Fibroblast of lung (primary cell): ENCODE data around the gene MCF2L2. TPM values are rescaled to one million over a fixed set of nuclear protein-coding genes. Genes with fewer than 3 reads are reported as not detected.

Source experiments
- DNase-seq, 2 donors: peaks; one replicate each; pipeline versions ENCODE4 v3.0.0 to v3.0.0-alpha.2; 2010; ENCODE audit warnings: low read depth in 2 of 2
- H2AFZ ChIP-seq: 2 replicates; pipeline ENCODE4 v1.5.1; 2012; ENCODE audit warnings: low read length, control low read depth, inconsistent platforms
- H3K27ac ChIP-seq: 2 replicates; pipeline ENCODE4 v1.5.1; 2011; ENCODE audit warnings: low read length, control low read depth; ENCODE audit not compliant: insufficient read depth
- H3K27me3 ChIP-seq: 2 replicates; pipeline ENCODE4 v1.5.1; 2011; ENCODE audit warnings: mild to moderate bottlenecking, low read length; ENCODE audit not compliant: control insufficient read depth, insufficient read depth
- H3K36me3 ChIP-seq: 2 replicates; pipeline ENCODE4 v1.5.1; 2011; ENCODE audit warnings: low read length; ENCODE audit not compliant: control insufficient read depth, insufficient read depth
- H3K4me1 ChIP-seq: 2 replicates; pipeline ENCODE4 v1.5.1; 2011; ENCODE audit warnings: low read length; ENCODE audit not compliant: control insufficient read depth, insufficient read depth; ENCODE audit errors: extremely low read depth
- H3K4me2 ChIP-seq: 2 replicates; pipeline ENCODE4 v1.5.1; 2011; ENCODE audit warnings: low read length, control low read depth; ENCODE audit not compliant: insufficient read depth; ENCODE audit errors: extremely low read depth
- H3K4me3 ChIP-seq, 4 experiments: fragments of 200-600 bp in 1 of 4; sonication (generic) in 1 of 4; replicated peaks in 1 of 4; 2 replicates each; pipeline ENCODE4 v1.5.1; 2011 to 2016; ENCODE audit warnings: low read length in 4 of 4, low read depth in 3 of 4, mild to moderate bottlenecking in 3 of 4, control low read depth in 2 of 4, inconsistent platforms in 1 of 4, mixed read lengths in 1 of 4; ENCODE audit not compliant: insufficient read depth in 1 of 4; ENCODE audit errors: control extremely low read depth in 1 of 4
- H3K79me2 ChIP-seq: 2 replicates; pipeline ENCODE4 v1.5.1; 2012; ENCODE audit warnings: mild to moderate bottlenecking, low read length, inconsistent platforms; ENCODE audit not compliant: control insufficient read depth, insufficient read depth
- H3K9ac ChIP-seq: 2 replicates; pipeline ENCODE4 v1.5.1; 2011; ENCODE audit warnings: mild to moderate bottlenecking, low read length, control low read depth; ENCODE audit not compliant: insufficient read depth
- H3K9me3 ChIP-seq: 2 replicates; pipeline ENCODE4 v1.5.1; 2012; ENCODE audit warnings: low read depth, low read length; ENCODE audit not compliant: control insufficient read depth, insufficient read depth
- H4K20me1 ChIP-seq: 2 replicates; pipeline ENCODE4 v1.5.1; 2011; ENCODE audit warnings: low read length; ENCODE audit not compliant: control insufficient read depth, insufficient read depth; ENCODE audit errors: extremely low read depth
- CTCF ChIP-seq, 2 donors: IDR thresholded peaks in 1 of 2; conservative IDR thresholded peaks in 1 of 2; 1 replicate in 1 of 2; 2 replicates in 1 of 2; pipeline ENCODE4 v1.5.1; 2011 to 2012; ENCODE audit warnings: low read length in 2 of 2, control low read depth in 1 of 2, inconsistent platforms in 1 of 2, low read depth in 1 of 2, mild to moderate bottlenecking in 1 of 2
- EZH2 ChIP-seq: IDR thresholded peaks from 2 replicates; pipeline ENCODE4 v1.5.1; 2012; ENCODE audit warnings: low read length, control low read depth, mild to moderate bottlenecking; ENCODE audit errors: missing control alignments
- polyA plus RNA-seq, 2 donors: library from polyadenylated mRNA; depleted of rRNA in 1 of 2; stranded (reverse) in 1 of 2; unstranded in 1 of 2; fragments of >200 nt; gene quantifications; 2 replicates each; pipeline ENCODE4 v1.2.1, GENCODE V29; 2011 to 2012; ENCODE audit warnings: missing spikeins in 1 of 2
- total RNA-seq: library from RNA; depleted of rRNA; stranded (reverse); fragments of >200 nt; gene quantifications from 2 replicates; pipeline ENCODE4 v1.2.1, GENCODE V29; 2014

The MCF2L2 gene
- total and polyA plus RNA-seq, 2 donors (not counting 1 experiment from before 2014, with no cell fraction given), result under 0.01 to 0.08 TPM

- no peaks in the 10 kb centered on the region for H3K79me2 ChIP-seq
- no peaks in the 10 kb centered on the region for H3K36me3 ChIP-seq
- H3K9ac ChIP-seq, result no peak overlapping the region
- H3K27ac ChIP-seq, result no peak overlapping the region
- no peak overlapping the region for H3K4me3 ChIP-seq
- H2AFZ ChIP-seq, result no peak overlapping the region
- H4K20me1 ChIP-seq, result no peaks in the 10 kb centered on the region
- no peaks in the 10 kb centered on the region for H3K4me1 ChIP-seq
- DNase-seq, result no peak
- TF ChIP-seq EZH2 (no peak), CTCF (conservative IDR thresholded peaks at IDR 0.05 in 1 of 2, IDR thresholded peaks at IDR 0.05 in 1 of 2; ENCODE audit: low read depth in 1 of 2, low read length in 2 of 2) (no peak)
- no peak overlapping the region for H3K4me2 ChIP-seq
- H3K9me3 ChIP-seq, result no peaks in the 10 kb centered on the region
- peaks cover 8% of the 10 kb centered on the region for H3K27me3 ChIP-seq
Observed at GRCh38 chr3:183156266-183156665, 272.2 kb downstream of the MCF2L2 start.

GRCh38 chr3:183155499-183155898 is 272.9 kb downstream of the MCF2L2 start:
- Histone ChIP-seq H3K4me1 (no peaks in the 10 kb centered on the region), H3K9me3 (no peaks in the 10 kb centered on the region), H2AFZ (no peak overlapping the region), H3K36me3 (no peaks in the 10 kb centered on the region), H3K4me2 (no peak overlapping the region), H3K79me2 (no peaks in the 10 kb centered on the region), H3K27me3 (peaks cover 8% of the 10 kb centered on the region), H3K9ac (no peak overlapping the region), H4K20me1 (no peaks in the 10 kb centered on the region), H3K27ac (no peak overlapping the region), H3K4me3 (no peak overlapping the region)
- DNase-seq, result no peak
- TF ChIP-seq EZH2 (no peak), CTCF (conservative IDR thresholded peaks at IDR 0.05 in 1 of 2, IDR thresholded peaks at IDR 0.05 in 1 of 2; ENCODE audit: low read depth in 1 of 2, low read length in 2 of 2) (no peak)

GRCh38 chr3:183153210-183153950 is 275.0 kb downstream of the MCF2L2 start:
- no peak overlapping the region for H3K9ac ChIP-seq
- no peaks in the 10 kb centered on the region for H3K79me2 ChIP-seq
- H3K27me3 ChIP-seq, result peaks cover 8% of the 10 kb centered on the region
- no peak overlapping the region for H3K4me3 ChIP-seq
- no peak overlapping the region for H2AFZ ChIP-seq
- no peaks in the 10 kb centered on the region for H3K4me1 ChIP-seq
- no peak for TF ChIP-seq CTCF (conservative IDR thresholded peaks at IDR 0.05 in 1 of 2, IDR thresholded peaks at IDR 0.05 in 1 of 2; ENCODE audit: low read depth in 1 of 2, low read length in 2 of 2)
- H3K36me3 ChIP-seq, result no peaks in the 10 kb centered on the region
- no peaks in the 10 kb centered on the region for H3K9me3 ChIP-seq
- no peak overlapping the region for H3K4me2 ChIP-seq
- H4K20me1 ChIP-seq, result no peaks in the 10 kb centered on the region
- no peak for DNase-seq
- no peak overlapping the region for H3K27ac ChIP-seq
